Fibroblast of pulmonary artery (primary cell): ENCODE data around the gene GRIP2.

Experiments
- DNase-seq: peaks from one replicate; pipeline ENCODE4 v3.0.0-alpha.2; 2010; ENCODE audit warnings: low read depth
- H3K4me3 ChIP-seq: replicated peaks from 2 replicates; pipeline ENCODE4 v1.5.1; 2011; ENCODE audit warnings: low read depth, mild to moderate bottlenecking, control low read depth, low read length, moderate library complexity
- CTCF ChIP-seq: IDR thresholded peaks from 2 replicates; pipeline ENCODE4 v1.5.1; 2011; ENCODE audit warnings: mild to moderate bottlenecking, control low read depth, low read length, inconsistent platforms; ENCODE audit errors: missing control alignments

The GRIP2 gene

GRCh38 chr3:14492948-14493881 is 46.9 kb downstream of the GRIP2 start:
- H3K4me3 ChIP-seq: no peak overlapping the region
- DNase-seq: no peak
- TF ChIP-seq CTCF: no peak

GRCh38 chr3:14491396-14492190 is 48.5 kb downstream of the GRIP2 start:
- no peak for DNase-seq
- TF ChIP-seq CTCF: no peak
- no peak overlapping the region for H3K4me3 ChIP-seq

- DNase-seq: no peak
- no peak for TF ChIP-seq CTCF
Observed at GRCh38 chr3:14490831-14491230, 49.3 kb downstream of the GRIP2 start.

DNA sequence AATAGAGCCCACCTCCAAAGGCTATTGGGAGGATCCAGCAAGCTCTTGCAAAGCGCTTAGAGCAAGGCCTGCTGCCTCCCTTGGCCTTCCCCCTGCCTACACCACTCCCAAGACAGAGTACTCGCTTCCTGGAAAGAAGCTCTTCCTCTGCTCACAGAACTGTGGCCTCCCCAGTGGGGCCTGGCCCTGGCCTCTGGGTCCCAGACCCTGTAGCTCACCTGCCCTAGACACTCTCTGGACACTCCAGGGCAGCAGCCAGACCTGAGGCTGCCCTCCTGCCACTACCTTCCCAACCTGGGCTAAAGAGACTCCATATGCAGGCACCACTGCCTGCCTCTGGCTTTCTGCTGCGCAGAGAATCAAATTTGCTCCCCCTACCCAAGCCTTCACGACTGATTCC is 49.9 kb downstream of the GRIP2 start:
- no peak for DNase-seq
- H3K4me3 ChIP-seq: no peak overlapping the region
- no peak for TF ChIP-seq CTCF

More at GRCh38 chr3:14490831-14491230, 49.3 kb downstream of the GRIP2 start:
- no peak overlapping the region for H3K4me3 ChIP-seq

- DNase-seq: no peak
- H3K4me3 ChIP-seq: no peak overlapping the region
- no peak for TF ChIP-seq CTCF
Observed at GRCh38 chr3:14489641-14490040, 50.5 kb downstream of the GRIP2 start.

DNA sequence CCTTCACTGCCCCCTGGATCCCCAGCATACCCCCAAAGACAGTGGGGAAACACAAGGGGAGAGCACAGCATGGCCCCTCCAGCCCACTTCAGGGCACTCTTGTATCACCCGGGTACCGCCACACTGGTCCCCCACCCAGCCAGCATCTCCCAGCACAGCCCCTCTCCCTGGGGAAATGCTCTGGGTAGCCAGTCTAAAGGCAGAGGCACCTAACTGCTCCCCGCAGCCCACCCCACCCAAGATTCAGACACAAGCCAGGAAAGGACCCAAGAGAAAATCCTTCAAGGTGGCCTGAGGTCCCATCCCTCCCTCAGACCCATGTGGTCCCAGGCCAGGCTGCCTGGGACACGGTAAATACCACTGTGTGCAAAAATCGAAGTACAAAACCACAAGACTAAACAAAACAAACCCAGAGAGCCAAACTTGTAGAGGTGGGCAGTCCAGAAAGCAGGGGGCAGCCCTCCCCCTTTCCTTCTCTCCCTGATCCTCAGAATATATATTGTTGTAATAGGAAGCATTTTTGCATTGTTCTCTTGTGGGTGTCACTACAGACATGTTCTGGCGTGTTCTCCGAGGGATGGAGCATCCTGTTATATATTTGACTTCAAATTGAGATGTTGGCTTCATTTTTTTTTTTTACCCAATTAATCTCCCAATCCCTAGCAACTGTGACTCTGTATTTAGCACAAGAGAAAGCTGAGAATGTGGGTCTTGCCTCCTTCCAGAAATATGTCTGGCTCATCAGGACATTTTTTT is 51.7 kb downstream of the GRIP2 start:
- H3K4me3 ChIP-seq: no peak overlapping the region
- no peak for TF ChIP-seq CTCF
- DNase-seq: peak; percentile 16
